Vagina (tissue), 2 donors: ENCODE measurements around the gene KCNIP4. TPM values are rescaled to one million over a fixed set of nuclear protein-coding genes. Genes with fewer than 3 reads are reported as not detected.

Experiments used
- DNase-seq, 2 donors: peaks; one replicate each; pipeline ENCODE4 v3.0.0-alpha.2; 2017; ENCODE audit errors: extremely low spot score in 2 of 2
- H3K27ac ChIP-seq: fragments of 200-600 bp; sonication (generic); one replicate; pipeline ENCODE4 v1.5.1; 2019
- H3K27me3 ChIP-seq: fragments of 200-600 bp; sonication (generic); one replicate; pipeline ENCODE4 v1.5.1; 2019
- H3K36me3 ChIP-seq, 2 donors: fragments of 200-600 bp; sonication (generic); one replicate each; pipeline ENCODE4 v1.5.1; 2017 to 2019
- H3K4me1 ChIP-seq: fragments of 200-600 bp; sonication (generic); one replicate; pipeline ENCODE4 v1.5.1; 2019
- H3K4me3 ChIP-seq, 2 donors: fragments of 200-600 bp; sonication (generic); 1 replicate in 1 of 2; 2 replicates in 1 of 2; pipeline ENCODE4 v1.5.1; 2016 to 2019
- H3K9me3 ChIP-seq: fragments of 200-600 bp; sonication (generic); one replicate; pipeline ENCODE4 v1.5.1; 2019
- POLR2A ChIP-seq, 2 donors: fragments of 450-650 bp; IDR thresholded peaks; one replicate each; pipeline ENCODE4 v1.6.1; 2017; ENCODE audit warnings: antibody characterized with exemption in 2 of 2, mild to moderate bottlenecking in 2 of 2, moderate library complexity in 2 of 2
- POLR2AphosphoS5 ChIP-seq, 2 donors: sonication (generic); formaldehyde crosslinking; IDR thresholded peaks; one replicate each; pipeline ENCODE4 v1.9.0; 2017; ENCODE audit warnings: antibody characterized with exemption in 2 of 2, mild to moderate bottlenecking in 2 of 2, low read depth in 1 of 2; ENCODE audit not compliant: insufficient read depth in 1 of 2
- intact Hi-C: fragments of 100-400 bp; cut with DNase I; formaldehyde crosslinking; loops from one replicate; pipeline ENCODE4 v1.15.1; 2023
- total RNA-seq: library from RNA; depleted of rRNA; stranded (reverse); fragments of >200 nt; gene quantifications from one replicate; pipeline ENCODE4 v1.2.3, GENCODE V29; 2016
- TF ChIP-seq, protein P1 (sequence below), 3 experiments: fragments of 450-650 bp in 2 of 3; fragments of 200-600 bp in 1 of 3; sonication (generic) in 1 of 3; IDR thresholded peaks; one replicate each; pipeline ENCODE4 v1.5.1; 2017 to 2019; ENCODE audit warnings: antibody characterized with exemption in 3 of 3, mild to moderate bottlenecking in 2 of 3, moderate library complexity in 2 of 3

KCNIP4 gene
- total RNA-seq, 1 donor from 2014 or later, result not detected

DNA sequence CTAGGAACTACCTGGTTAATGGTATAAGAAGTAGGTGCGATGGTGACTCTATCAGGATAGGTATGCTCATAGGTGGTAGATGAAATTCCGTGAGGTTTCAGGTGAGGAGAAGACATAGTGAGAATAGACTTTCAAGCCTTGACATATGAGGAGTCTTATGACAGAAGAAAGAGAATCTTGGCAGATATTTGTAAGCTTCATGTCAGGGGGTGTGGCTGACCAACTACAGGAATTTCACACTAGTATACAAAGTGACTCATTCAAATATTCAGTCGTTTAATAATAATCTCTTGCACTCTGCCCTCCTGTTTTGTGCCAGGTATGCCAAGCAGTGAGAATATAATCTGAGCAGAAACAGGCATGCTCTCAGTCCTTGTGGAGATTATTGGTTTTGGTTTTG is 1225.6 kb downstream of the KCNIP4 start:
- peaks cover 0 to 68% of the 10 kb centered on the region in 2 donors for H3K36me3 ChIP-seq
- no peak overlapping the region for H3K4me3 ChIP-seq

DNA sequence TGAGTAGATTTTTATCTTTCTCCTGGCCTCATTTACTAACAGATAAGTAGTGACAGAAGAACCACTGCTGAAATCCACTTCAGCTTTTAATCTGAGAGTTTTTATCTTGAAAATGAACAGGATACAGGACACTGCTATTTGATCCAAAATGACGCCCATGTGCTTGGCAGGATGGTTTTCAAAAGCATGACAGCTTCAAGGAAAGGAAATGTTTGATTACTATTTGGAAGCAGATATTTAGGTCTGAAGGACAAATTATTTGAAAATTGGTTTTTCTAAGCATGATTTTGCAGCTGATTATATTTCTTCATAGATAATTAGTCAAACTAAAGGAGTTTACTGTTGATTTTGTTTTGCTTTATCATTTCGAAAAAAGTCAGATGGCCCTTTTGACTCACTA is 1237.2 kb downstream of the KCNIP4 start:
- Histone ChIP-seq H3K4me1 (no peaks in the 10 kb centered on the region), H3K4me3 (no peak overlapping the region), H3K27ac (no peak overlapping the region), H3K27me3 (no peaks in the 10 kb centered on the region), H3K36me3 (peaks cover 4 to 54% of the 10 kb centered on the region in 2 donors), H3K9me3 (no peaks in the 10 kb centered on the region)
- intact Hi-C loops, result no loop called here
- no peak for DNase-seq
- TF ChIP-seq POLR2A (IDR thresholded peaks at IDR 0.05) (no peak), POLR2AphosphoS5 (IDR thresholded peaks at IDR 0.05; ENCODE audit: insufficient read depth in 1 of 2, low read depth in 1 of 2) (no peak)
- TF ChIP-seq, protein P1, sequence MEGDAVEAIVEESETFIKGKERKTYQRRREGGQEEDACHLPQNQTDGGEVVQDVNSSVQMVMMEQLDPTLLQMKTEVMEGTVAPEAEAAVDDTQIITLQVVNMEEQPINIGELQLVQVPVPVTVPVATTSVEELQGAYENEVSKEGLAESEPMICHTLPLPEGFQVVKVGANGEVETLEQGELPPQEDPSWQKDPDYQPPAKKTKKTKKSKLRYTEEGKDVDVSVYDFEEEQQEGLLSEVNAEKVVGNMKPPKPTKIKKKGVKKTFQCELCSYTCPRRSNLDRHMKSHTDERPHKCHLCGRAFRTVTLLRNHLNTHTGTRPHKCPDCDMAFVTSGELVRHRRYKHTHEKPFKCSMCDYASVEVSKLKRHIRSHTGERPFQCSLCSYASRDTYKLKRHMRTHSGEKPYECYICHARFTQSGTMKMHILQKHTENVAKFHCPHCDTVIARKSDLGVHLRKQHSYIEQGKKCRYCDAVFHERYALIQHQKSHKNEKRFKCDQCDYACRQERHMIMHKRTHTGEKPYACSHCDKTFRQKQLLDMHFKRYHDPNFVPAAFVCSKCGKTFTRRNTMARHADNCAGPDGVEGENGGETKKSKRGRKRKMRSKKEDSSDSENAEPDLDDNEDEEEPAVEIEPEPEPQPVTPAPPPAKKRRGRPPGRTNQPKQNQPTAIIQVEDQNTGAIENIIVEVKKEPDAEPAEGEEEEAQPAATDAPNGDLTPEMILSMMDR (IDR thresholded peaks at IDR 0.05), result no peak

More for the DNA sequence above, 1225.6 kb downstream of the KCNIP4 start:
- intact Hi-C loops, result loop anchor here (5.0 kb wide), 1 partner anchor 1976 kb away; no protein-coding TSS in a partner anchor
- no peaks in the 10 kb centered on the region for H3K27me3 ChIP-seq
- H3K9me3 ChIP-seq, result peaks cover 5% of the 10 kb centered on the region
- H3K27ac ChIP-seq, result no peak overlapping the region
- DNase-seq, result no peak
- H3K4me1 ChIP-seq, result no peaks in the 10 kb centered on the region
- no peak for TF ChIP-seq POLR2A (IDR thresholded peaks at IDR 0.05)
- TF ChIP-seq, protein P1 (IDR thresholded peaks at IDR 0.05), result no peak
- TF ChIP-seq POLR2AphosphoS5 (IDR thresholded peaks at IDR 0.05; ENCODE audit: insufficient read depth in 1 of 2, low read depth in 1 of 2), result no peak

DNA sequence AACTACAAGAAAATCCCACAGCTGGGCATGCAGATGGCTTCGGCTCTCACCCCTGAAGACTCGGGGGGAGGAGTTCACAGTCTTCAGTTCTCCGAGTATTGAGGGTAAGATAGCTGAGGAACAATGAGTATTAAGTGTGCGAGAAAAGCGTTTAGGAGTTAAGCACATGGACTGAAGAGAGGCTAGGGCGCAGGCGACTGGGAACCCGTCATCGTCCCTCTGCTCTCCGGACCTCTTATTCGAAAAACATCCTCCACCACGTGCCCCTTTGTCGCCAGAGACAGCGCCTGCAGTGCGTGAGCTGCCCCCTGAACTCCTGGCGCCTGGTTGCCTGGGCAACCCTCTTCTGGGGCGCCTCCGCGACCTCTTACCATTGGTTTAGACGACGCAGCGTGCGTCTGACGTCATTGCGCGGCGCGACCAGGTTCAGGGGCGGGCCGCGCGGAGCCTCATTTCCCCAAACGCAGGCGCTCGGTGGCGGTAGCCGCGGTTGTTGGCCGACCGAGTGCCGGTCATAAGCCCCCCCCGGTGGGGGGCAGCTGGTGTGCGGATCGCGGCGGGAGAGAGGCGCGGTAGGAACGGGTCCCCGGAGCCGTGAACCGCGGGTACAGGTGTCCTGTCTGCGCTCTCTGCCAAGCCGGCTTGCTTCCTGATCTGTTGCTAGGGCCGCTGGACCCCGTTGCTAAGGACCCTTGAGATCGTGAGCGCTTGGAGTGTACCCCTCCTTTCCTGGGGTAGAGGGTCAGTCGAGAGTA is 1248.4 kb downstream of the KCNIP4 start, which contains the start of gene PACRGL:
Gene PACRGL (plus strand): TSS at position 452 of the 755 bp plus-strand sequence. CDS start 4,024 bp downstream, outside the sequence.
- H3K27me3 ChIP-seq, result no peaks in the 10 kb centered on the region
- no peaks in the 10 kb centered on the region for H3K9me3 ChIP-seq
- H3K4me3 ChIP-seq, result peak within 1 kb of the TSS; percentile 74 to 96
- H3K4me1 ChIP-seq, result peaks cover 21% of the 10 kb centered on the region
- intact Hi-C loops, result no loop called here
- peak; percentile 61 to 83 for TF ChIP-seq POLR2AphosphoS5 (IDR thresholded peaks at IDR 0.05; ENCODE audit: insufficient read depth in 1 of 2, low read depth in 1 of 2)
- peak in 1 of 2 donors; percentile 34 for TF ChIP-seq POLR2A (IDR thresholded peaks at IDR 0.05)
- TF ChIP-seq, protein P1 (IDR thresholded peaks at IDR 0.05), result no peak
- DNase-seq, result peak in 1 of 2 donors; percentile 94
- H3K27ac ChIP-seq, result peak within 1 kb of the TSS; percentile 90
- H3K36me3 ChIP-seq, result peaks cover 0 to 7% of the 10 kb centered on the region in 2 donors

DNA sequence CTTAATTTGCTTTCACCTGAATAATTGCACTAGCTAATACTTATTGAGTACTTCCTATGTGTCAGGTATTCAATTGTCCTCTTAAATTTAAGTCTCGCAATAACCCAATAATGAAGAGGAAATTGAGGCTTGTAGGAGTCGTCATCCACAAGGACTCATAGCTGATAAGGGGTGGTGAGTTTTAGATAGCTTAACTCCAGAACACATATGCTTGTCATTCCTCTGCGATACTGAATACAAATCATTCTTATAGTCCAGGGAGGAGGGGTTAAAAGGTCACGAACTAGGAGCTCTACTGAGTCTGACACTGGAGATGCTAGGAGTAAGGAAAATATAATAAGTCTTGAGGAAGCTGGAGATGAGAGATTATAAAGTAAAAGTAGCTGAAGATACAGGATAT is 1249.8 kb downstream of the KCNIP4 start:
- intact Hi-C loops, result no loop called here
- no peak for DNase-seq
- H3K27me3 ChIP-seq, result no peaks in the 10 kb centered on the region

More for the DNA sequence above, 1249.8 kb downstream of the KCNIP4 start:
- H3K9me3 ChIP-seq, result no peaks in the 10 kb centered on the region
- H3K4me1 ChIP-seq, result peaks cover 21% of the 10 kb centered on the region
- H3K27ac ChIP-seq, result no peak overlapping the region
- H3K36me3 ChIP-seq, result no peaks in the 10 kb centered on the region
- H3K4me3 ChIP-seq, result no peak overlapping the region
- TF ChIP-seq, protein P1 (IDR thresholded peaks at IDR 0.05), result no peak
- TF ChIP-seq POLR2A (IDR thresholded peaks at IDR 0.05) (no peak), POLR2AphosphoS5 (IDR thresholded peaks at IDR 0.05; ENCODE audit: insufficient read depth in 1 of 2, low read depth in 1 of 2) (no peak)
